B cell (primary cell): ENCODE measurements around the gene SIX5.

Source experiments
- CTCF ChIP-seq: fragments of 200-600 bp; IDR thresholded peaks from one replicate; pipeline ENCODE4 v1.8.0; 2022; ENCODE audit warnings: antibody characterized with exemption, mild to moderate bottlenecking
- EZH2 ChIP-seq: IDR thresholded peaks from 2 replicates; pipeline ENCODE4 v1.6.1; 2012; ENCODE audit warnings: borderline replicate concordance, low read depth, mild to moderate bottlenecking, moderate library complexity, low read length; ENCODE audit not compliant: insufficient read depth, poor library complexity, severe bottlenecking

- TF ChIP-seq CTCF (no peak), EZH2 (no peak)
These were observed 754 bp upstream of the SIX5 start for GRCh38 chr19:45769821-45770191.
